Measurements from ENCODE around the gene ST14. TPM values are rescaled to one million over a fixed set of nuclear protein-coding genes. Genes with fewer than 3 reads are reported as not detected.

Gene ST14
- polyA plus RNA-seq, 1 of the 3 experiments (the other 2 are of a cell fraction): not detected

DNA sequence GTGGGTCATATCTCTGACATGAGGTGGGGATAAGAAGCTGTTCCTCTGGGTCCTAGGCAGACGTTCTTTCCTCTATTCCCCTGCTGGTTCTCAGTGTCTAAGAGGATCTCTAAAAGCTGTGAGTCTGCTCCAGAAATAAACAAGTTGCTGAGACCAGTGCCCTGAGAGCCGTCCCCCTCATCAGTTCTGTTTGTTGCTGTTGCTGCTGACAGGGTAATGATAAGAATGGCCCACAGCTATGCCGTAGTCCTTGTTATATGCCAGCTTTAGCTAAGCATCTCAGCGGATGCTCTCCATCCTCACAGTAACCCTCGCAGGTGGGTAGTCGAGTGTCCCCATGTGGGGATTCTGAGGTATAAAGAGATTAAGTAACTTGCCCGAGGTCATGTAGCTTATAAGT is 23.5 kb upstream of the ST14 start:
- Histone ChIP-seq H3K4me3 (ENCODE audit: low read depth in 2 of 2, low read length in 1 of 2) (no peak overlapping the region), H3K4me1 (ENCODE audit: control insufficient read depth in 1 of 2, insufficient read depth in 2 of 2, low read depth in 1 of 2, low read length in 1 of 2) (peaks cover 0 to 6% of the 10 kb centered on the region in 2 experiments; a peak in 1 of 4 replicates), H3K9me2 (no peaks in the 10 kb centered on the region), H2AFZ (ENCODE audit: low read depth) (no peak overlapping the region), H3K9me3 (no peaks in the 10 kb centered on the region), H3K27ac (ENCODE audit: low read depth in 2 of 2, low read length in 1 of 2) (no peak overlapping the region), H3K79me2 (ENCODE audit: insufficient read depth) (no peaks in the 10 kb centered on the region; the same call in none of the 2 replicates), H3F3A (replicated peaks; ENCODE audit: insufficient read depth) (peaks cover 6% of the 10 kb centered on the region), H3K36me3 (replicated peaks in 1 of 2; ENCODE audit: control insufficient read depth in 1 of 2, insufficient read depth in 2 of 2, low read length in 1 of 2) (peaks cover 68 to 80% of the 10 kb centered on the region in 2 experiments), H3K4me2 (no peak overlapping the region), H3K27me3 (ENCODE audit: insufficient read depth) (no peaks in the 10 kb centered on the region), H3K9ac (no peak overlapping the region), H4K20me1 (ENCODE audit: insufficient read depth) (peaks cover 2% of the 10 kb centered on the region; the same call in 1 of the 2 replicates)
- WGBS (ENCODE audit: low lambda C conversion rate): 90% methylated on average over 7 of the region's 7 CpGs
- ChIA-PET CTCF (interaction anchor here (1.5 to 6.6 kb wide), 2 partner anchors 10 to 212 kb away, joined by 8 to 150 read pairs; no protein-coding TSS in a partner anchor), POLR2A (no interaction called here)
- TF ChIP-seq, protein P1, sequence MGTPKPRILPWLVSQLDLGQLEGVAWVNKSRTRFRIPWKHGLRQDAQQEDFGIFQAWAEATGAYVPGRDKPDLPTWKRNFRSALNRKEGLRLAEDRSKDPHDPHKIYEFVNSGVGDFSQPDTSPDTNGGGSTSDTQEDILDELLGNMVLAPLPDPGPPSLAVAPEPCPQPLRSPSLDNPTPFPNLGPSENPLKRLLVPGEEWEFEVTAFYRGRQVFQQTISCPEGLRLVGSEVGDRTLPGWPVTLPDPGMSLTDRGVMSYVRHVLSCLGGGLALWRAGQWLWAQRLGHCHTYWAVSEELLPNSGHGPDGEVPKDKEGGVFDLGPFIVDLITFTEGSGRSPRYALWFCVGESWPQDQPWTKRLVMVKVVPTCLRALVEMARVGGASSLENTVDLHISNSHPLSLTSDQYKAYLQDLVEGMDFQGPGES (IDR thresholded peaks at IDR 0.05; ENCODE audit: low read depth, low read length): no peak
- TF ChIP-seq FOXM1 (IDR thresholded peaks at IDR 0.05; ENCODE audit: low read depth): no peak
- TF ChIP-seq, protein P2, sequence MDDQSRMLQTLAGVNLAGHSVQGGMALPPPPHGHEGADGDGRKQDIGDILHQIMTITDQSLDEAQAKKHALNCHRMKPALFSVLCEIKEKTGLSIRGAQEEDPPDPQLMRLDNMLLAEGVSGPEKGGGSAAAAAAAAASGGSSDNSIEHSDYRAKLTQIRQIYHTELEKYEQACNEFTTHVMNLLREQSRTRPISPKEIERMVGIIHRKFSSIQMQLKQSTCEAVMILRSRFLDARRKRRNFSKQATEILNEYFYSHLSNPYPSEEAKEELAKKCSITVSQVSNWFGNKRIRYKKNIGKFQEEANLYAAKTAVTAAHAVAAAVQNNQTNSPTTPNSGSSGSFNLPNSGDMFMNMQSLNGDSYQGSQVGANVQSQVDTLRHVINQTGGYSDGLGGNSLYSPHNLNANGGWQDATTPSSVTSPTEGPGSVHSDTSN (IDR thresholded peaks at IDR 0.05): no peak
- no peak for TF ChIP-seq NRF1 (IDR thresholded peaks at IDR 0.05; ENCODE audit: low read depth, low read length)
- TF ChIP-seq NFIC (IDR thresholded peaks at IDR 0.05; ENCODE audit: borderline replicate concordance): no peak
- TF ChIP-seq, protein P3, sequence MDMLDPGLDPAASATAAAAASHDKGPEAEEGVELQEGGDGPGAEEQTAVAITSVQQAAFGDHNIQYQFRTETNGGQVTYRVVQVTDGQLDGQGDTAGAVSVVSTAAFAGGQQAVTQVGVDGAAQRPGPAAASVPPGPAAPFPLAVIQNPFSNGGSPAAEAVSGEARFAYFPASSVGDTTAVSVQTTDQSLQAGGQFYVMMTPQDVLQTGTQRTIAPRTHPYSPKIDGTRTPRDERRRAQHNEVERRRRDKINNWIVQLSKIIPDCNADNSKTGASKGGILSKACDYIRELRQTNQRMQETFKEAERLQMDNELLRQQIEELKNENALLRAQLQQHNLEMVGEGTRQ (IDR thresholded peaks at IDR 0.05; ENCODE audit: borderline replicate concordance, low read depth, low read length): no peak
- no peak for TF ChIP-seq POLR2AphosphoS5 (IDR thresholded peaks at IDR 0.05; ENCODE audit: low read depth, low read length)
- TF ChIP-seq TAF1 (IDR thresholded peaks at IDR 0.05; ENCODE audit: borderline replicate concordance, low read depth, low read length): no peak
- no peak for TF ChIP-seq RCOR1 (IDR thresholded peaks at IDR 0.05; ENCODE audit: low read length)
- TF ChIP-seq SIN3A (IDR thresholded peaks at IDR 0.05; ENCODE audit: borderline replicate concordance, low read depth, low read length): no peak
- TF ChIP-seq, protein P4, sequence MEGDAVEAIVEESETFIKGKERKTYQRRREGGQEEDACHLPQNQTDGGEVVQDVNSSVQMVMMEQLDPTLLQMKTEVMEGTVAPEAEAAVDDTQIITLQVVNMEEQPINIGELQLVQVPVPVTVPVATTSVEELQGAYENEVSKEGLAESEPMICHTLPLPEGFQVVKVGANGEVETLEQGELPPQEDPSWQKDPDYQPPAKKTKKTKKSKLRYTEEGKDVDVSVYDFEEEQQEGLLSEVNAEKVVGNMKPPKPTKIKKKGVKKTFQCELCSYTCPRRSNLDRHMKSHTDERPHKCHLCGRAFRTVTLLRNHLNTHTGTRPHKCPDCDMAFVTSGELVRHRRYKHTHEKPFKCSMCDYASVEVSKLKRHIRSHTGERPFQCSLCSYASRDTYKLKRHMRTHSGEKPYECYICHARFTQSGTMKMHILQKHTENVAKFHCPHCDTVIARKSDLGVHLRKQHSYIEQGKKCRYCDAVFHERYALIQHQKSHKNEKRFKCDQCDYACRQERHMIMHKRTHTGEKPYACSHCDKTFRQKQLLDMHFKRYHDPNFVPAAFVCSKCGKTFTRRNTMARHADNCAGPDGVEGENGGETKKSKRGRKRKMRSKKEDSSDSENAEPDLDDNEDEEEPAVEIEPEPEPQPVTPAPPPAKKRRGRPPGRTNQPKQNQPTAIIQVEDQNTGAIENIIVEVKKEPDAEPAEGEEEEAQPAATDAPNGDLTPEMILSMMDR (IDR thresholded peaks at IDR 0.05): no peak
- TF ChIP-seq TEAD4 (IDR thresholded peaks at IDR 0.05; ENCODE audit: borderline replicate concordance, insufficient read depth): no peak
- TF ChIP-seq TCF12 (IDR thresholded peaks at IDR 0.05): no peak
- no peak for TF ChIP-seq EP300 (IDR thresholded peaks at IDR 0.05; ENCODE audit: borderline replicate concordance in 1 of 2, low read depth in 1 of 2, low read length in 1 of 2)
- TF ChIP-seq MXI1 (IDR thresholded peaks at IDR 0.05; ENCODE audit: low read depth, low read length): no peak
- TF ChIP-seq, protein P5, sequence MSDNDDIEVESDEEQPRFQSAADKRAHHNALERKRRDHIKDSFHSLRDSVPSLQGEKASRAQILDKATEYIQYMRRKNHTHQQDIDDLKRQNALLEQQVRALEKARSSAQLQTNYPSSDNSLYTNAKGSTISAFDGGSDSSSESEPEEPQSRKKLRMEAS (IDR thresholded peaks at IDR 0.05; ENCODE audit: low read depth): no peak
- no peak for TF ChIP-seq ELF1 (IDR thresholded peaks at IDR 0.05)
- no peak for TF ChIP-seq RXRA (IDR thresholded peaks at IDR 0.05; ENCODE audit: borderline replicate concordance, low read depth)
- no peak for DNase-seq

Data from SK-N-SH (cell line).